ENCODE measurements around the gene CXCL17.
"Not testable (repeated sequence)": the region's sequence is repeated elsewhere in the genome, so short reads cannot be mapped to it uniquely, and the experiment has no call there.

Gene CXCL17, protein sequence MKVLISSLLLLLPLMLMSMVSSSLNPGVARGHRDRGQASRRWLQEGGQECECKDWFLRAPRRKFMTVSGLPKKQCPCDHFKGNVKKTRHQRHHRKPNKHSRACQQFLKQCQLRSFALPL

DNA sequence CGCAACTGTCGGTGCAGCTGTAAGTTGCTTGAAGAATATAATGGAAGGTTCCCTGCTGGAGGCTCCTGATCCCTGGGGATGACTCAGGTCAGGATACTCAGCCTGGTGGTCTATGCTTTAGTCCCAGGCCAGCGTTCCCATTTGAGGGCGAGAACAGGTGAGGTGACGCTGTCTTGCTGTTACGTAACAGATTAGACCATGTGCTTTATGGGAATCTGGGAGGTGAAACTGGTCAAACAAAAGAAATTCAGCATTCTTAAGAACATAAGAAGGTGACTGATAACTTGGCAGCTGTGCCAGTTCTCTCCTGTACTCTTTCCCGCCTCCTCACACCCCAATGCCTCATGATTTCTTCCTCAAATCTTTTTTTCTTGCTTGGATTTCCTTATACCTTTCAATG is at the start of gene CXCL17:
Gene CXCL17, minus strand, starts transcription at position 114 of the 400 bp plus-strand sequence. CDS start 114 bp downstream, outside the sequence.
- DNase-seq = no peak

DNA sequence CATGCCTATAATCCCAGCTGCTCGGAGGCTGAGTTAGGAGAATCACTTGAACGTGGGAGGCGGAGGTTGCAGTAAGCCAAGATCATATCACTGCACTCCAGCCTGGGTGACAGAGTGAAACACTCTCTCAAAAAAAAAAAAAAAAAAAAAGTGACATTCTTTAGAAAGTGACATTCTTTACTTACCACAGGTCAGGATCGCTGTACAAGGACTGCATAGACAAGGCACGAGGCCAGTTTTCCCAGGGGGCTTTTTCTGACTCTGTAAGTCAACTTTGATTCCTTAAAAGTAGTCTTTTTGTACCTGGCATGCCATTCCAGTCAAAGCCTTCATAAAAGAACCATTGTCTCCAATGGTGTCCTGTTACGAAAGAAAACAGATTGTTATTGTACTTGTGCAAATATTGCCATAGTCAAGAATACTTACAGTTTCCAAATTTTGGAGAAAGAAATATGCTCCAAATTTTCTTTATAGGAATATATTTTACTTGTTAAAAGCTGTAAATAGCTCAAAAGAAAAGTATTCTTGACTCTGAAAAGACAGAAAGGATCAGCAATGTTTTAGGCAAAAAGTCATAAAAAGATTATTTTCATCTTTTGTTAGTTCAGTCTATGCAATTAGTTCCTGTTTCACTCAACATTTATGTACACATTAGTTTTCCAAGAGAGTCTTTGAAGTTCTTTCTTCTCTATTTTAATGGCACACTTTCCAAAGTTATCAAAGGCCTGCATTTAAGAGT is 46.2 kb upstream of the CXCL17 start:
- no peak for DNase-seq

DNA sequence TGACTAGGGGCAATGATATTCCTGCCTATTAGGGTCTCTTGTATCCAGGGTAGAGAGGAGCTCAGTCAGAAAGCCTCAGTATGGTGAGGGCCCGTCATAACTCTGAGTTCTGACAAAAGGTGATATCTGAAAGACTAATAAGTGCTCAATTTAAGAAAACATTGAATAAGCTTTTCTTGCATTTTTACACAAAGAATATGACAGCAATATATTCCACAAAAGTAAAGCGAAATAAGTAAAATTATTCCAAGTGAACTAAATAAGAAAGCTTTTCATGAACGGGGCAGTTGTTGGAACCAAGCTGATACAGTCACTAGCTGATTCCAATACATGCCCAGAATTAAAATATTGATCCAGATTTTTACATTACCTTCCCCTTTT is 45.0 kb upstream of the CXCL17 start:
- DNase-seq = no peak

DNA sequence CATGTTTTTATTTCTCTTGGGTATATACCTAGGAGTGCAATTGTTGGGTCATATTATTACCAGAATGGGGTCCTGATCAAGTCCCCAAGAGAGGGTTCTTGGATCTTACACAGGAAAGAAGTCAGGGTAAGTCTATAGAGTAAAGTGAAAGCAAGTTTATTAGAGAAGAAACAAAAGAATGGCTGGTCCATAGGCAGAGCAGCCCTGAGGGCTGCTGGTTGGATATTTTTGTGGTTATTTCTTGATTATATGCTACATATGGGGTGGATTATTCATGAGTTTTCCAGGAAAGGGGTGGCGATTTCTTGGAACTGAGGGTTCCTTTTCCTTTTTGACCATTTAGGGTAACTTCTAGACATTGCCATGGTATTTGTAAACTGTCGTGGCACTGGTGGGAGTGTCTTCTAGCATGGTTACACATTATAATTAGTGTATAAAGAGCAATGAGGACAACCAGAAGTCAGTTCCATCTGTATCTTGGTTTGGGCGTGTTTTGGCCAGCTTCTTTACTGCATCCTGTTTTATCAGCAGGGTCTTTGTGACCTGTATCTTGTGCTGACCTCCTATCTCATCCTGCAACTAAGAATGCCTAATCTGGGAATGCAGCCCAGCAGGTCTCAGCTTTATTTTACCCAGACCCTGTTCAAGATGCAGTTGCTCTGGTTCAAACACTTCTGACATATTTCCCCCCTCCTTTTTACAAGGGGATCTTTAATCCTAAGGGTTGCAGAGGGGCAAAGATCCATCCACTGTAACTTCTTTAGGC is 44.5 kb upstream of the CXCL17 start:
- no peak for DNase-seq

DNA sequence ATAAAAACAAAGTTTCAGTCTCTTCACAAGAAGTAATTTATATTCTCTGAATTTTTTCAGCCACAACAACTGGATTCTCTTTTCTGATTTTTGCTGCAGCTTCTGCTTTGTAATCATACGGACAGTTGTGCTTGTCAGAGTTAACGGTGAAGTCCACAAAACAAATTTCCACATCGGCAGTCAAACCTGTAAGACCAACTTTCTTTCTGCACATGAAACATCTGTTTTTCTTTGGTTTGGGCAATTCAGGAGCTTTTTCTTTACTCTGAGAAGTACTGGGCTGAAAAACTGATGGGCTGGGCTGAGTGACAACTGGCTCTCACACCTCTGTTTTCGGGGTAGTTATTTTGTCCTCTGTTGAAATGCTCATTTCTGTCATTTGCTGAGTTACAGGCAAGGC is 42.3 kb upstream of the CXCL17 start:
- DNase-seq = not testable (repeated sequence)

DNA sequence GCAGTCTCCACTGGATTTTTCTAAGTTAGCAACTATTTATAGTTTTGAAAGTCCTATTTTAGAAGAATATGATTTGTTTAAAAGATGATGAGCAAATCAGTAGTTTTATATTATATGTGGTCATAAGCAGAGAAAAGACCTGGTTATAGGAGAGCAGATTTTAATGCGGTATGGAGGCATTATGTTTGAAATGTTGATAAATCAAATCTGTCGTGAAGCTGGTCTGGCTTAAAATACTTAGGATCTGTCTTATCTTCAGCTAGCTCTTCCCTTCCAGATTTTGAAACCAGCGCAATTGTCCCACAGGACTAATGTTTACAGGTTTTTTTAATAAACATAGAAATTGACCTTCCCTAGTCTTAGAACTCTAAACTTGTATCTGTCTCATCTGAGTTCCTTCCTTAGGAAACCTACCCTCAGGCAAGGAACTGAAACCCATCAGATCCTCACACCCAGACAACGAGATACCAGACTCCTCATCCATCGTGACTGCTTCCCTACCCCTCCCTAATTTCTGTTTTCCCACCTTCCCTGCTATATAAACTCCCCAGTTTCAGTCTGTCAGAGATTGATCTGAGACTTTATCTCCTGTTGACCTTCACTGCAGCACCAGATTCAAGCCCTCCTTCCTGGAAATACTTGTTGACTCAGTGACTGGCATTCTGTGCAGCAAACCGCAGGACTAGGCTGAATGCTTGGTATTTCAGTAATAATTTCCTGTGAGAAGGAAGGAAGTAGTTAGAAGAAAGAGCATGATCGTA is 37.8 kb upstream of the CXCL17 start:
- no peak for DNase-seq

DNA sequence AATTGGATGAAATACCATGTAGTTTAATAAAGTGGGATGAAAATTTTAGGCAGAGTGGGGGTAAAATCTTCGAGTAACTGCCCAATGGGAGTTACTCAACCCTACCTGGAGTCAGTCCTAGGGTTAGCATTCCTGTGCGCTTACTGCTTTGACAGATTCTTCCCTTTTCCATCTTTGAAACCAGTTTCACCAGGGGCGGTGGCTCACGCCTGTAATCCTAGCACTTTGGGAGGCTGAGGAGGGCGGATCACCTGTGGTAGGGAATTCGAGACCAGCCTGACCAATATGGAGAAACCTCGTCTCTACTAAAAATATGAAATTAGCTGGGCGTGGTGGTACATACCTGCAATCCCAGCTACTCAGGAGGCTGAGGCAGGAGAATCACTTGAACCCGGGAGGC is 37.0 kb upstream of the CXCL17 start:
- DNase-seq = no peak

DNA sequence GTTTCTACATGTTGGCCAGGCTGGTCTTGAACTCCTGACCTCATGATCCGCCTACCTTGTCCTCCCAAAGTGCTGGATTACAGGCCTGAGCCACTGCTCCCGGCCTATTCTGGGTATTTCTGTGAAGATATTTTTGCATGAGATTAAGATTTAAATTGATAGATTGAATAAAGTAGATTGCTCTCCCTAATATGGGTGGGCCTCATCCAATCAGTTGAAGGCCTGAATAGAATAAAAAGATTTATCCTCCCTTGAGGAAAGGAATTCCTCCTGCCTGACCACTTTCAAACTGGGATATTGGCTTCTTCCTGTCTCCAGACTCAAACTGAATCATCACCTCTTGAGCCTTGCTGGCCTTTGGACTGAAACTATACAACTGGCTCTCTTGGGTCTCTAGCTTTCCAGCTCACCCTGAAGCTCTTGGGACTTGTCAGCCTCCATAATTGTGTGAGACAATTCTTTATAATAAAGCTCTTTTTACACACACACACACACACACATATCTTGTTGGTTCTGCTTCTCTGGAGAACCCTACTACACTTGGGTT is 36.1 kb upstream of the CXCL17 start:
- no peak for DNase-seq

DNA sequence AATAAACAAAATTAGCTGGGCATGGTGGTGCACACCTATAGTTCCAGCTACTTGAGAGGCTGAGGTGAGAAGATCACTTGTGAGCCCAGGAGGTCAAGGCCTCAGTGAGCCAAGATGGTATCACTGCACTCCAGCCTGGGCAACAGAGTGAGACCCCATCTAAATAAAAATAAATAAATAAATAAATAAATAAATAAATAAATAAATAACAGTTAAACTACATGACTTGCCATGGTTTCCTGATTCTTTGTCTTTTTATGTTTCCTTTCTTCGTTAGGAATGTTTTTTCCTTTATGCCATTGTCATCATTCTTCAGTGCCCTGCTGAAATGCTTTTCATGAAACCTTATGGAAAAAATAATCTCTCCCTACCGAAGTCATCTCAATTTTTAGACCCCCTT is 35.2 kb upstream of the CXCL17 start:
- no peak for DNase-seq

DNA sequence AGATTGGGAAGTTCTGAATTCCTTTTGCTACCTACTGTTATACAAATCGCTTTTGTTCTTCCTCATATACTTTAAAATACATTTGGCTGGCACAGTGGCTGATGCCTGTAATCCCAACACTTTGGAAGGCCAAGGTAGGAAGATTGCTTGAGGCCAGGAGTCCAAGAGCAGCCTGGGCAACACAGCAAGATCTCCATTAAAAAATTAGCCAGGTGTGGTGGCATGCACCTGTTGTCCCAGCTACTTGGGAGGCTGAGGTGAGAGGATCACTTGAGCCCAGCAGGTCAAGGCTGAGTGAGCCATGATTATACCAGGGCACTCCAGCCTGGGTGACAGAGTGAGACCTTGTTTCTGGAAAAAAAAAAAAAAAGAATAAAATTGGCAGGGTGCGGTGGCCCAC is 34.4 kb upstream of the CXCL17 start:
- DNase-seq = no peak

DNA sequence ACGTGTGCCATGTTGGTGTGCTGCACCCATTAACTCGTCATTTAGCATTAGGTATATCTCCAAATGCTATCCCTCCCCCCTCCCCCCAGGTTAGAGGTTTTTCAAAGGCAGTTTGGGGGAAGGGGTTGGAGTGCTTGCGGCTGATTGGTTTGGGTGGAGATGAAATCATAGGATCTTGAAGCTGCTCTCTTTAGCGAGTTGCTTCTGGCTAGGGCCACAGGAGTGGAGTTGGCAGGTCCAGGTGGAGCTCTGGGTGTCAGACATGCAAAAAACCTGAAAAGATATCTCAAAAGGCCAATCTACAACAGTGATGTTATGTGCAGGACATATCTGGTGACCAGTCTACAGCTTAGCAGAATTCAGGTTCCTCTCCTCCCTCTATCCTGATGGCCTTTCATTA is 32.6 kb upstream of the CXCL17 start:
- no peak for DNase-seq

DNA sequence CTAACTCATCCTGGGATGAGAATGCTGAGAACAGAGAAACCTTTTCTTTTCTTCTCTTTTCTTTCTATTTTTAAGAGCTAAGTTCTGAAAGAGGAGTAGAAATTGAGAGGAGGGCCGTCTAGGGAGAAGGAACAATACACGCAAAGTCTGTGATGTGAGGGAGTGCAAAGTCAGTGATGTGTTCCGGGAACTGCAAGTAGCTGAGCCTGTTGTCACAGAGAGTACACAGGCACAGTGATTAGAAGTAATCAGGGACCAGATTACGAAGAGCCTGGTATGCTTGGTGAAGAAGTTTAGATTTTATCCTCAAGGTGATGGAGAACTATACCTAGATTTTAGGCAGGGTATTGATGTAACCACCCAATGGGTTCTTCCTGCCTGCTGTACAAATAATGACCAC is 32.0 kb upstream of the CXCL17 start:
- DNase-seq = no peak

DNA sequence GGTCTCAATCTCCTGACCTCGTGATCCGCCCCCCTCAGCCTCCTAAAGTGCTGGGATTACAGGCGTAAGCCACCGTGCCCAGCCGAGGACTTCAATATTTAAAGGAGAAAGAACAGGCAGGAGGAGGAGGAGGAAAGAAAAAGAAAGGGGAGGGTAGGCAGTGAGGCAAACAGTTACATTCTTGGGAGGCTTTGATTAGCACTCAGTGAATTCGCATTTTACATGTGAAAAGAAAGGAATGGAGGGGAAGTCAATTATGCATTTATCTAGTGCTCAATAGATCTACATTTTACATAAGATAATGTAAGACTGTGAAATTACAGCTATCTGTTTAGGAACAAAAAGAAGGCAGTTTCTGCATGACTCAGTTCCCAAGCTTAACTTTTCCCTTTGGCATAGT is 30.9 kb upstream of the CXCL17 start:
- DNase-seq = no peak

DNA sequence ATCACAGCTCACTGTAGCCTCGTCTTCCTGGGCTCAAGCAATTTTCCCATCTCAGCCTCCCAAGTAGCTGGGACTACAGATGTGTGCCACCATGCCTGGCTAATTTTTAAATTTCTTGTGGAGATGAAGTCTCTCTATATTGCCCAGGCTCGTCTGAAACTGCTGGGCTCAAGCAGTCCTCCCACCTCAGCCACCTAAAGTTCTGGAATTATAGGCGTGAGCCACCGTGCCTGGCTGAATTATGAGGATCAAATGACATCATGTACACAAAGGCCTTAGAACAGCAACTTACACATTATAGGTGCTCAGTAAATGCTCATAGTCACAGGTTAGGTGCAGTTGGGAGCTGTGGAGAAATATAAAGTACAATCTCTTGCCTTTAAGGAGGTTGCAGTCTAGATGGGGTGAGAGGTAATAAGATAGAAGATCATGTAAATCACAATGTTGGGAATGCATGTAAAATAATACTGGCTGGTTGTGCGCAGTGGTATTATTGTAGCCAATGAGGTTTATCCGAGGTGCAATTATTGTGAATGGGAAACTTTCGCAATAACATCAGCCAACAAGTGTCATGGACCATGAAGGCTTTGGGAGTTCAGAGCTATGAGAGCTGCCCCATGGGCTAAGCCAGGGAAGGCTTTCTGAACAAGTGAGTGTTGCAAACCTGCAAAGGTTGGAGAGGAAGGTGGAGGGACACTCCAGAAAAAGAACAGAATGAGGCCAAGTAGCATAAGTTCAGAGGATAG is 29.8 kb upstream of the CXCL17 start:
- DNase-seq = no peak

DNA sequence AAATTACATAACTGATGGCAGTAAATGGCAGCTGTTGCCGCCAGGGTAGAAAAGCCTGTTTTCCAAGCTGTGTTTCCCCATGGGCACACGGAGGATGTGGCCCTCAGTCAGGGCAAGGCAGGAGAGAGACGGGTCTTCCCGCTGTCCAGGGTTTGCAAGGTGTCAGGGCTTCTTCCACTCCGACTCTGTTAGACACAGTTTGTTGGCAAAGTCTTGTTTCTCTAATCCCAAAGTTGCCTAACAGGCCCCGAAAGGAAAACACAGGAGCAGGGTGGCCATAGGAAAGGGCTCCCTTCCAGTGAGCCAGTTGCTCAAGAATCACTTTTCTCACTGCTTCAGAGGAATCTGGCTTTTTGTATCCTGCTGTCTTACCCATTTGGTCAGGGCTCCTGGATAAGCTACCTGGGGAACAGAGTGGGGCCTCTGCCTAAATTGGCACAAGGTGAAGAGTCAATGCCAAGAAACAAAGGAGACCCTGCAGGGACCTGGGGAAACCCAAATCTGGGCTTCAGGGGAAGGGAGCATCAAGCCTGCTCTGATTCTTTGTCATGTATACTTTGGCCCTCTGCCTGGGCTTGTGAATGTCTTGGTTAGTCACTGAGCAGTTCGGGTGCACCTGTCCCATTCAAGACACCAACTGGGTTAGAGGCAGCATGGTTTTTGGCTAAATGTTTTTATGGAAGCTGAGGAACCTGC is 29.0 kb upstream of the CXCL17 start:
- no peak for DNase-seq

DNA sequence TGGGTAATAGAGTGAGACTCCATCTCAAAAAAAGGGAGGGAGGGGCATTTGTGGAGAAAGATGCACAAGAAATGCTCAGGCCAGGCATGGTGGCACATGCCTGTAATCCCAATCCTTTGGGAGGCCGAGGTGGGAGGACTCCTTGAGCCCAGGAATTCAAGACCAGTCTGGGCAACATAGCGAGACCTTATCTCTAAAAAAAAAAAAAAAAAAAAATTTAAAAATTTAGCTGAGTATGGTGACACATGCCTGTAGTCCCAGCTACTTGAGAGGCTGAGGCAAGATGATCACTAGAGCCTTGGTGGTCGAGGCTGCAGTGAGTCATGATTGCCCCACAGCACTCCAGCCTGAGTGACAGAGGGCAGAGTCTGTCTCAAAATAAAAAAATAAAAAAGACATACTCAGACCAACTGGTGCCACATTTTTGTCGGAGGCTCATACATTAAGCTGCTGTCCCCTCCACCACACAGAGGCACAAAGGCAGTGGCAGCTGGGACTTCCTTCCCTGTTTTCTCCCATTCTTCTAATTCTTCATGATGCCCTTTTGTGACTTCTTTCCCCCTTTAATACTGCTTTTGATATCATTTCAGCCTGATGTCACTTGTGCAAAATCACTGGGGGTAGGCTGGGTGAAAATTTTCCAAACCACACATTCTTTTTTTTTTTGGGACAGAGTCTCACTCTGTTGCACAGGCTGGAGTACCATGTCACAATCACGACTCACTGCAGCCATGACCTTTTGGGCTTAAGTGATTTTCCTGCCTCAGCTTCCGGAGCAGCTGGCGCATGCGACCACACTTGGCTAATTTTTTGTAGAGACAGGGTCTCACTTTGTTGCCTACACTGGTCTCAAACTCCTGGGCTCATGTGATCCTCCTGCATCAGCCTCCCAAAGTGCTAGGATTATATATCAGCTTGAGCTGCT is 26.8 kb upstream of the CXCL17 start:
- DNase-seq = no peak

DNA sequence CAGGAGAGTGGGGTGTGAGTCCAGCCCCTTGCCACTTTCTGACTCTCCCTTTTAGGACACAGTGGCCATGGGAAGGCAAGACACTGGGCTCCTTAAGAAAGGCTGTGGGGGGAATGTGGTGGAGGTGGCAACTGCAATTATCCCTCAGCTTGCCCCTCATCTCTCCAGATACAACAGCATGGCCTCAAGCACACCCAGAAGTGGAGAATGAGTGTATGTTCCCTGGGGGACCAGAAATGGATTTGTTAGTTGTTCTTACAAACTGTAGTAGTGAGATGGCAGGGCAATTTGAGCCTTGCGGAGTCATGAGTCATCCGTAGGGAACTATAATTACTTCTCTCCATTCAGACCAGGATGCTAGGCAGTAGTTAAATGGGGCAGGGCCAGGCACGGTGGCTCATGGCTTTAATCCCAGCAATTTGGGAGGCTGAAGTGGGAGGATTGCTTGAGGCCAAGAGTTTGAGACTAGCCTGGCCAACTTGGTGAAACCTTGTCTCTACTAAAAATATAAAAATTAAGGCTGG is 25.6 kb upstream of the CXCL17 start:
- DNase-seq = no peak

DNA sequence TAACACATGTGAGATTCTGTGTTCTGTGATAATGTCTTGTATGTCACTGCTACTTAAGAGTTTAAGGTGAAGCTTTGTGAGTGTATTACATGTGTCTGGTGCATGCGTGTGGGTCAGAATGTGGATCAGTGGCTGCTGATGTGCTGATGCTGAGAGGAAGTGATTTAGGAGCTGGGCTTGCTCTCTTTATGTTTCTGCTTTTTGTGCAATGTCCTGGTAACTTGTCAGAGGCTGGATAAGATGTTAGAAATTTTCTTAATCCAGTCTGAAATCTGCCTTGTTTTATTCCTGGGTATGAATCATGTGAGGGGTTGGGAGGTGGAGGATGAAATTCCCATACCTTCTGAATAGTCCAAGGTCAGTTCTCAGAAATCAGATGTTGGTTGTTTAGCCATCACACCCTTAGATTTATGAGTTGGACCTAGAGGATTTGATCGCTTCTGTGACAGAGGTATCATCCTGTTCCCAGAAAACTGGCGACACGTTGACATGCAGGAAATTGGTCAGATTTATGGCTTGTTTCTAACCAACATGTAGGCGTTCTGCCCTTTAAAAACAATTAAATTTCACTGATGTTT is 24.5 kb upstream of the CXCL17 start:
- DNase-seq = no peak

DNA sequence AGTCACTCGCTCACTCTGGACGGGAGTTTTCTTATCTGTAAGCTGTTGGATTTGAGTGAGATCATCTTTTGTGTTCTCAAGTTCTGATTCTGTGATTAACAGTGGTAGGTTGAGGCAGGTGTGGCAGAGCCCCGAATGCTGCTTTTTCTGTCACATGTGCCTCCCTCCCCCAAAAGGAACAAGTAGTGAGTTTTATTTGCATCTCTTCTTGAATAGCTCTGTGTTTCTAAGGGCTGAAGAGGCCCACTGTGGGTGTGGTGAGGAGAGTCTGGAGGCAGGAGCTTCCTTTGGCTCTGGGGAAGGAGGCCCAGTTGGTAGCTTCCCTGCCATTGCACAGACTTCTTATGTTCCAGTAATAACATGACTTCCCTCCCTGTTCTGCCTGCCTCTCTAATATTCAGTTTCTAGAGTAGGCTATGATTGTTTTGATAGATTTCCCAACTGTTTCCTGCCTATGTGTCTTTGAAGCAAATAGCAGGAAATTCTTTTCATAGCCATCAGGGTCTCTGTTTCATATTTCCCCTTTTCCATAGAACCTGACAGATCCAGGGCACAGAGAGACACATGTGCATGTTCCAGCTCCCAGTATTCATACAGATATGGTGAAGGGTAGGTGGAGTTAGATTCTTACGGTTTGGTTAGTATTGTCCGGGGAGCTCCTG is 23.9 kb upstream of the CXCL17 start:
- DNase-seq = no peak

Measured in NCI-H1105 treated with DMSO at 0.1 percent for 48 hours (cell line).